ENCODE measurements around the gene EXOC4. TPM values are rescaled to one million over a fixed set of nuclear protein-coding genes. Genes with fewer than 3 reads are reported as not detected.

Gene EXOC4
- total and polyA plus RNA-seq, 2 donors (not counting 3 experiments of a cell fraction or from before 2014, with no cell fraction given), result 20.3 to 73.1 TPM

DNA sequence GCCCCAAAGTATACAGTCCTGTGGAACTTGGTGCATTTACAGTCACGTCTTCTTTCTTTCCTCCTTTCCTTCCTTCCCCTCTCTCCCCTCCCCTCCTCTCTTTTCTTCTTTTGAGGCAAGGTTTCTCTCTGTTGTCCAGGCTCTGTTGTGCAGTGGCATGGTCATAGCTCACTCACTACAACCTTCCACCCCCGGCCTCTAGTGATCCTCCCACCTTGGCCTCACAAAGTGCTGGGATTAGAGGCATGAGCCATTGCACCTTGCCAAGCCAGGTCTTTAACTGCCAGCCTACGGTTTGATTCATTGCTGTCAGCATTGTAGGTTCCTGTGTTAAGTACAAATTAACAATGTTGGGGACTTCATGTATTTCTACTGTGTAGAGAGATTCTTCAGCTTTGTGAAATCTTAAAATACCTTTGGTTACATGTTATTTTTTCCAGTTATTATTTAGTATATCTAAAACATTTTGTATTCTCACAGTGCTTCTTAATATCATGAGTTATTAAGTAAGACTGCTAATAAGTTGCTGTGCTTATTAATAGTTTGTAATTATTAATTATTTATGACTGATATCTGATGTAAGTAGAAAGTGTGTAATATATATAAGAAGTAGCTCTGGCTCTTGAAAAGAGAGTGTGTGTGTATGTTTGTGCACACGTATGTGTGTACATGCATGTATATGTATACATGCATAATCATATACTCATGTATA is 320.8 kb downstream of the EXOC4 start:
- Histone ChIP-seq H3K4me3 (replicated peaks in 1 of 3; ENCODE audit: insufficient read depth in 1 of 3, low read depth in 1 of 3, low read length in 3 of 3) (no peak overlapping the region), H3K27ac (ENCODE audit: insufficient read depth, low read depth, low read length) (no peak overlapping the region), H4K20me1 (replicated peaks; ENCODE audit: control insufficient read depth, extremely low read depth, insufficient read depth, low read length) (no peaks in the 10 kb centered on the region), H2AFZ (ENCODE audit: low read depth, low read length) (no peak overlapping the region), H3K27me3 (ENCODE audit: control insufficient read depth in 2 of 2, insufficient read depth in 2 of 2, low read length in 2 of 2) (no peaks in the 10 kb centered on the region), H3K4me2 (ENCODE audit: insufficient read depth, low read length) (no peak overlapping the region), H3K36me3 (ENCODE audit: control insufficient read depth in 2 of 2, extremely low read depth in 1 of 2, insufficient read depth in 2 of 2, low read length in 2 of 2) (no peaks in the 10 kb centered on the region), H3K79me2 (ENCODE audit: control insufficient read depth, insufficient read depth, low read length) (no peaks in the 10 kb centered on the region), H3K9me1 (replicated peaks; ENCODE audit: control insufficient read depth, extremely low read depth, insufficient read depth, low read length) (no peaks in the 10 kb centered on the region), H3K9ac (replicated peaks; ENCODE audit: extremely low read depth, insufficient read depth, low read length) (no peak overlapping the region), H3K9me3 (replicated peaks; ENCODE audit: control insufficient read depth, insufficient read depth, low read length) (no peaks in the 10 kb centered on the region), H3K4me1 (ENCODE audit: control insufficient read depth, extremely low read depth, insufficient read depth, low read length) (no peaks in the 10 kb centered on the region)
- FAIRE-seq (no peak), DNase-seq (ENCODE audit: low read depth, low spot score) (no peak)
- CTCF ChIA-PET, result no interaction called here
- intact Hi-C loops (cut with micrococcal nuclease) (no loop called here), dilution Hi-C loops (cut with MboI; ENCODE audit: extremely low pct_ligation_motif_present, low sequenced_read_pairs) (no loop called here)
- TF ChIP-seq POLR2AphosphoS5 (IDR thresholded peaks at IDR 0.05; ENCODE audit: insufficient read depth, low read depth, low read length), result no peak
- TF ChIP-seq GATA2 (IDR thresholded peaks at IDR 0.05; ENCODE audit: insufficient read depth, insufficient read length, low read depth, low read length), result no peak
- no peak for TF ChIP-seq MYC (IDR thresholded peaks at IDR 0.05; ENCODE audit: low read depth, low read length)
- TF ChIP-seq, protein P1, sequence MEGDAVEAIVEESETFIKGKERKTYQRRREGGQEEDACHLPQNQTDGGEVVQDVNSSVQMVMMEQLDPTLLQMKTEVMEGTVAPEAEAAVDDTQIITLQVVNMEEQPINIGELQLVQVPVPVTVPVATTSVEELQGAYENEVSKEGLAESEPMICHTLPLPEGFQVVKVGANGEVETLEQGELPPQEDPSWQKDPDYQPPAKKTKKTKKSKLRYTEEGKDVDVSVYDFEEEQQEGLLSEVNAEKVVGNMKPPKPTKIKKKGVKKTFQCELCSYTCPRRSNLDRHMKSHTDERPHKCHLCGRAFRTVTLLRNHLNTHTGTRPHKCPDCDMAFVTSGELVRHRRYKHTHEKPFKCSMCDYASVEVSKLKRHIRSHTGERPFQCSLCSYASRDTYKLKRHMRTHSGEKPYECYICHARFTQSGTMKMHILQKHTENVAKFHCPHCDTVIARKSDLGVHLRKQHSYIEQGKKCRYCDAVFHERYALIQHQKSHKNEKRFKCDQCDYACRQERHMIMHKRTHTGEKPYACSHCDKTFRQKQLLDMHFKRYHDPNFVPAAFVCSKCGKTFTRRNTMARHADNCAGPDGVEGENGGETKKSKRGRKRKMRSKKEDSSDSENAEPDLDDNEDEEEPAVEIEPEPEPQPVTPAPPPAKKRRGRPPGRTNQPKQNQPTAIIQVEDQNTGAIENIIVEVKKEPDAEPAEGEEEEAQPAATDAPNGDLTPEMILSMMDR (IDR thresholded peaks at IDR 0.05; ENCODE audit: extremely low read depth in 1 of 2, insufficient read depth in 1 of 2, low read depth in 1 of 2, low read length in 2 of 2), result no peak
- TF ChIP-seq, protein P2, sequence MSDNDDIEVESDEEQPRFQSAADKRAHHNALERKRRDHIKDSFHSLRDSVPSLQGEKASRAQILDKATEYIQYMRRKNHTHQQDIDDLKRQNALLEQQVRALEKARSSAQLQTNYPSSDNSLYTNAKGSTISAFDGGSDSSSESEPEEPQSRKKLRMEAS (IDR thresholded peaks at IDR 0.05; ENCODE audit: insufficient read depth, insufficient read length), result no peak
- TF ChIP-seq EZH2 (IDR thresholded peaks at IDR 0.05; ENCODE audit: borderline replicate concordance, low read depth, low read length, severe bottlenecking), result no peak
- TF ChIP-seq JUN (IDR thresholded peaks at IDR 0.05; ENCODE audit: borderline replicate concordance, insufficient read depth, insufficient read length, low read depth), result no peak
- BruUV-seq (replicated peaks), result no TSS peak
- POLR2A ChIA-PET, result no interaction called here
